NCI-H82 (cell line): ENCODE measurements around the gene GAGE12G.
"Not testable (repeated sequence)": the region's sequence is repeated elsewhere in the genome, so short reads cannot be mapped to it uniquely, and the experiment has no call there.

Experiments
- DNase-seq: peaks from one replicate; lab custom pipeline; 2025; lab: John Stamatoyannopoulos, UW

The GAGE12G gene, protein sequence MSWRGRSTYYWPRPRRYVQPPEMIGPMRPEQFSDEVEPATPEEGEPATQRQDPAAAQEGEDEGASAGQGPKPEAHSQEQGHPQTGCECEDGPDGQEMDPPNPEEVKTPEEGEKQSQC

DNA sequence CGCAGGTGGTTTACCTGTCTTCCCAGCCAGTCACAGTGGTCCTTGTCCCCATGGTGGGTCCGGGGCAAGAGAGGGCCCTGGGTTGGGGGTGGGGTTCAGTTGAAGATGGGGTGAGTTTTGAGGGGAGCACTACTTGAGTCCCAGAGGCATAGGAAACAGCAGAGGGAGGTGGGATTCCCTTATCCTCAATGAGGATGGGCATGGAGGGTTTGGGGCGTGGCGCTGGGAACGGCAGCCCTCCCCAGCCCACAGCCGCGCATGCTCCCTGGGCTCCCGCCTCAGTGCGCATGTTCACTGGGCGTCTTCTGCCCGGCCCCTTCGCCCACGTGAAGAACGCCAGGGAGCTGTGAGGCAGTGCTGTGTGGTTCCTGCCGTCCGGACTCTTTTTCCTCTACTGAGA, at the start of gene GAGE12G:
Gene GAGE12G (plus strand): TSS at position 301 of the 400 bp plus-strand sequence. CDS start 1,155 bp downstream, outside the sequence.
- DNase-seq: not testable (repeated sequence)

DNA sequence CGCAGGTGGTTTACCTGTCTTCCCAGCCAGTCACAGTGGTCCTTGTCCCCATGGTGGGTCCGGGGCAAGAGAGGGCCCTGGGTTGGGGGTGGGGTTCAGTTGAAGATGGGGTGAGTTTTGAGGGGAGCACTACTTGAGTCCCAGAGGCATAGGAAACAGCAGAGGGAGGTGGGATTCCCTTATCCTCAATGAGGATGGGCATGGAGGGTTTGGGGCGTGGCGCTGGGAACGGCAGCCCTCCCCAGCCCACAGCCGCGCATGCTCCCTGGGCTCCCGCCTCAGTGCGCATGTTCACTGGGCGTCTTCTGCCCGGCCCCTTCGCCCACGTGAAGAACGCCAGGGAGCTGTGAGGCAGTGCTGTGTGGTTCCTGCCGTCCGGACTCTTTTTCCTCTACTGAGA, 38.3 kb upstream of the GAGE12G start, which contains the start of gene GAGE12C:
Gene GAGE12C (plus strand): TSS at position 301 of the 400 bp plus-strand sequence. CDS start 1,155 bp downstream, outside the sequence.
- DNase-seq: not testable (repeated sequence)

DNA sequence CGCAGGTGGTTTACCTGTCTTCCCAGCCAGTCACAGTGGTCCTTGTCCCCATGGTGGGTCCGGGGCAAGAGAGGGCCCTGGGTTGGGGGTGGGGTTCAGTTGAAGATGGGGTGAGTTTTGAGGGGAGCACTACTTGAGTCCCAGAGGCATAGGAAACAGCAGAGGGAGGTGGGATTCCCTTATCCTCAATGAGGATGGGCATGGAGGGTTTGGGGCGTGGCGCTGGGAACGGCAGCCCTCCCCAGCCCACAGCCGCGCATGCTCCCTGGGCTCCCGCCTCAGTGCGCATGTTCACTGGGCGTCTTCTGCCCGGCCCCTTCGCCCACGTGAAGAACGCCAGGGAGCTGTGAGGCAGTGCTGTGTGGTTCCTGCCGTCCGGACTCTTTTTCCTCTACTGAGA, 28.8 kb upstream of the GAGE12G start, which contains the start of gene GAGE12D:
Gene GAGE12D (plus strand): TSS at position 301 of the 400 bp plus-strand sequence. CDS start 1,155 bp downstream, outside the sequence.
- not testable (repeated sequence) for DNase-seq

DNA sequence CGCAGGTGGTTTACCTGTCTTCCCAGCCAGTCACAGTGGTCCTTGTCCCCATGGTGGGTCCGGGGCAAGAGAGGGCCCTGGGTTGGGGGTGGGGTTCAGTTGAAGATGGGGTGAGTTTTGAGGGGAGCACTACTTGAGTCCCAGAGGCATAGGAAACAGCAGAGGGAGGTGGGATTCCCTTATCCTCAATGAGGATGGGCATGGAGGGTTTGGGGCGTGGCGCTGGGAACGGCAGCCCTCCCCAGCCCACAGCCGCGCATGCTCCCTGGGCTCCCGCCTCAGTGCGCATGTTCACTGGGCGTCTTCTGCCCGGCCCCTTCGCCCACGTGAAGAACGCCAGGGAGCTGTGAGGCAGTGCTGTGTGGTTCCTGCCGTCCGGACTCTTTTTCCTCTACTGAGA, 19.2 kb upstream of the GAGE12G start, which contains the start of gene GAGE12E:
Gene GAGE12E (plus strand): TSS at position 301 of the 400 bp plus-strand sequence. CDS start 1,155 bp downstream, outside the sequence.
- not testable (repeated sequence) for DNase-seq

DNA sequence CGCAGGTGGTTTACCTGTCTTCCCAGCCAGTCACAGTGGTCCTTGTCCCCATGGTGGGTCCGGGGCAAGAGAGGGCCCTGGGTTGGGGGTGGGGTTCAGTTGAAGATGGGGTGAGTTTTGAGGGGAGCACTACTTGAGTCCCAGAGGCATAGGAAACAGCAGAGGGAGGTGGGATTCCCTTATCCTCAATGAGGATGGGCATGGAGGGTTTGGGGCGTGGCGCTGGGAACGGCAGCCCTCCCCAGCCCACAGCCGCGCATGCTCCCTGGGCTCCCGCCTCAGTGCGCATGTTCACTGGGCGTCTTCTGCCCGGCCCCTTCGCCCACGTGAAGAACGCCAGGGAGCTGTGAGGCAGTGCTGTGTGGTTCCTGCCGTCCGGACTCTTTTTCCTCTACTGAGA, 9.7 kb upstream of the GAGE12G start, which contains the start of gene GAGE12F:
Gene GAGE12F (plus strand): TSS at position 301 of the 400 bp plus-strand sequence. CDS start 1,155 bp downstream, outside the sequence.
- DNase-seq: not testable (repeated sequence)

DNA sequence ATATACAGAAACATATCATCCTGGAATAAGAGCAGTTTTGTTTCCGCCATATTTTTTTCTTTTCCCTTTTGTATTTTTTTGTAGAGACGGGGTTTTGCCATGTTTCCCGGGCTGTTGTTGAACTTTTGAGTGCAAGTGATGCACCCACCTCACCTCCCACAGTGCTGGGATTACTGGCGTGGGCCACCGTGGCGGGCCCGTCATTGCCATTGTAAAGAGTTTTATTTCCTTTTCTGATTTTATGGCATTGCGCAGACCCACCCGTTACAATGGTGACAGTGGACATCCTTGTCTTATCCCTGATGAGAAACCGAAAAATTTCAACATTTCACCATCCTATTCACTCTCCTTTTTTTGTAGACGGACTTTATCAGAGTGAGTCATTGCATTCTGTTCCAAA, 1.5 kb upstream of the GAGE12G start:
- not testable (repeated sequence) for DNase-seq

DNA sequence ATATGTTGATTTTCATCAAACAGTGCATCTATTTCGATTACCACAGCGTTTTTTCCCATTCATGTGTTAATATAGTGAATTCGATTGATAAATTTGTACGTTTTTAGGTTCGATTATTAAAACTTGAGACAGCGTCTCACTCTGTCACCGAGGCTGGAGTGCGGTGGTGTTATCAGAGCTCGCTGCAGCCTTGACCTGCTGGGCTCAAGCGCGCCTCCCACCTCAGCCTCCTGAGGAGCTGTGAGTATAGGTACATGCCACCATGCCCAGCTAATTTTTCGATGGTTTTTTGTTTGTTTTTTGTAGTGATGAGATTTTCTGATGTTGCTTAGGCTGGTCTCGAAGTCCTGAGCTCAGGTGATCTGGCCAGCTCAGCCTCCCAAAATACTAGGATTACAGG, 1.0 kb upstream of the GAGE12G start:
- not testable (repeated sequence) for DNase-seq

DNA sequence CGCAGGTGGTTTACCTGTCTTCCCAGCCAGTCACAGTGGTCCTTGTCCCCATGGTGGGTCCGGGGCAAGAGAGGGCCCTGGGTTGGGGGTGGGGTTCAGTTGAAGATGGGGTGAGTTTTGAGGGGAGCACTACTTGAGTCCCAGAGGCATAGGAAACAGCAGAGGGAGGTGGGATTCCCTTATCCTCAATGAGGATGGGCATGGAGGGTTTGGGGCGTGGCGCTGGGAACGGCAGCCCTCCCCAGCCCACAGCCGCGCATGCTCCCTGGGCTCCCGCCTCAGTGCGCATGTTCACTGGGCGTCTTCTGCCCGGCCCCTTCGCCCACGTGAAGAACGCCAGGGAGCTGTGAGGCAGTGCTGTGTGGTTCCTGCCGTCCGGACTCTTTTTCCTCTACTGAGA, 9.4 kb downstream of the GAGE12G start, which contains the start of gene GAGE12H:
Gene GAGE12H (plus strand): TSS at position 301 of the 400 bp plus-strand sequence. CDS start 1,155 bp downstream, outside the sequence.
- not testable (repeated sequence) for DNase-seq

DNA sequence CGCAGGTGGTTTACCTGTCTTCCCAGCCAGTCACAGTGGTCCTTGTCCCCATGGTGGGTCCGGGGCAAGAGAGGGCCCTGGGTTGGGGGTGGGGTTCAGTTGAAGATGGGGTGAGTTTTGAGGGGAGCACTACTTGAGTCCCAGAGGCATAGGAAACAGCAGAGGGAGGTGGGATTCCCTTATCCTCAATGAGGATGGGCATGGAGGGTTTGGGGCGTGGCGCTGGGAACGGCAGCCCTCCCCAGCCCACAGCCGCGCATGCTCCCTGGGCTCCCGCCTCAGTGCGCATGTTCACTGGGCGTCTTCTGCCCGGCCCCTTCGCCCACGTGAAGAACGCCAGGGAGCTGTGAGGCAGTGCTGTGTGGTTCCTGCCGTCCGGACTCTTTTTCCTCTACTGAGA, 19.0 kb downstream of the GAGE12G start, which contains the start of gene GAGE2A:
Gene GAGE2A (plus strand): TSS at position 301 of the 400 bp plus-strand sequence. CDS start 1,155 bp downstream, outside the sequence.
- not testable (repeated sequence) for DNase-seq

DNA sequence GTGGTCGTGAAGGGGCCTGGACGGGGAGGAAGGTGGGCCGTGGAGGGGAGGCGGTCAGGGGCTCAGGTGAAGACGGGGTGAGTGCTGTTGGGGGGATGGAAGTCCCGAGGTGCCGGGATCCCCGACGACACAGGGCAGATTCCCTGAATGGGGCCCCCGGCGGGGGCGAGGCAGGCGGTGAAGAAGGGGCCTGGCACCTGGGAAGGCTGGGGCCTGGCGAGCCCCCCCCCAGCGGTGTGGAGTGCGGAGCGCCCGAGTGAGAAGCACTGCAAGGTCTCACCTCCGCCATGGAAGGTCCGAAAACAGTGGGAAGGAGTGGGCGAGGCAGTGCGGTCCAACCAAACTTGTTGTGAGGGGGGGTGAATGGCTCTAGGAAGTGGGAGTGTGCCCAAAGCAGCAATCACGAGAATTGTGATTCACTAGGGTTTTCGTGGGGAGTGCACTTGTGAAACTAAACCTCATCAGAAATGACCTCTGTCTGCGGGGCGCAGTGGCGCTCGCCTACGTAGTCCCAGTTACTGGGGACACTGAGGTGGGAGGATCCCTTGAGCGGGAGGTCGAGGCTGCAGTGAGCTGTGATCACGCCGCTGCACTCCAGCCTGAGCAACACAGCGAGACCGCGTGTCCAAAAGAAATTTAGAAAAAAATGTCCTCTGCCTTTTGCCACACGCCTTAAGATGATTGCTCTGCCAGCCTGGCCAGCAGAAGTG, 19.7 kb downstream of the GAGE12G start:
- DNase-seq: not testable (repeated sequence)

DNA sequence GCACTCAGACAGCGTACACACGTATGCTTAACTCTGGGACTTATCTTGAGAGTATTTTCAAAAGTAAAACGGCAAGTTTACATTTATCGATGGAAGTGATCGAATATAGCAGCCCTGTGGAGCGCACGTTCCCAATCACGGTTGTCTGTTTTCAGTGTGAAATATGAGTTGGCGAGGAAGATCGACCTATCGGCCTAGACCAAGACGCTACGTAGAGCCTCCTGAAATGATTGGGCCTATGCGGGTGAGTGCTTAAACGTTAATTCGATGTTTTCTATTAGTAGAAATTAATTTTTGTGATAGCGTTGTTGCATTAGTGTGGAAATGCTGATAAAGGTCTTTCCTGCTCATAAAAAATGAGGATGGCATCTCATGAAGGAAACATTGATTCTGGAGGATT, 20.3 kb downstream of the GAGE12G start:
- not testable (repeated sequence) for DNase-seq

DNA sequence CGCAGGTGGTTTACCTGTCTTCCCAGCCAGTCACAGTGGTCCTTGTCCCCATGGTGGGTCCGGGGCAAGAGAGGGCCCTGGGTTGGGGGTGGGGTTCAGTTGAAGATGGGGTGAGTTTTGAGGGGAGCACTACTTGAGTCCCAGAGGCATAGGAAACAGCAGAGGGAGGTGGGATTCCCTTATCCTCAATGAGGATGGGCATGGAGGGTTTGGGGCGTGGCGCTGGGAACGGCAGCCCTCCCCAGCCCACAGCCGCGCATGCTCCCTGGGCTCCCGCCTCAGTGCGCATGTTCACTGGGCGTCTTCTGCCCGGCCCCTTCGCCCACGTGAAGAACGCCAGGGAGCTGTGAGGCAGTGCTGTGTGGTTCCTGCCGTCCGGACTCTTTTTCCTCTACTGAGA, 28.5 kb downstream of the GAGE12G start, which contains the start of gene GAGE1:
Gene GAGE1 (plus strand): TSS at position 301 of the 400 bp plus-strand sequence. CDS start 1,155 bp downstream, outside the sequence.
- DNase-seq: not testable (repeated sequence)

DNA sequence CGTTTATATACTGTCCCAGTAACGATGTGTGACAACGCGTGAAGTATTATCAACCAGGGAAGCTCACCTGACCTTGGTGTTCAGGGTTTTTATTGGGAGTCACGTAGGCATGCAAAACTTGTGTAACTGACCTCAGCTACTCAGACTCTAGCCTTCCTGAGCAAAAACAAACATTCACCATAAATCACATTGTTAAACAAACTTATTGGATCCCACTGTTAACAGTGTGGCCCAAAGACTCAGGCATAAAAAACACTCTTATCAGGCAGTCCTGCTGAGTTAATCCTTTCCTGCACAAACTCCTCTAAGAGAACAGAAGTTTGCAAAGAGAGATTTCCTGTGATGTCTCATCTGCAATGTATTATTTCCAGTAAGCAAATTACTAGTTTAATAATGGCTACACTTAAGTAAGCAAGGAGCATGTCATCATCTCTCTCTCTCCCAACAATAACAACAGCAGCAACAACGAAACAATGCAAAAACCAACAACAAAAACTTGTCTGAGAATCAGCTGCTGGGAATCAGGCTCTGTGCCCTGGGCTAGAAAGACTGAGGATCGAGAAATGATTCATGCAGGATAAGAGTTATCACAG, 40.6 kb downstream of the GAGE12G start:
- no peak for DNase-seq

DNA sequence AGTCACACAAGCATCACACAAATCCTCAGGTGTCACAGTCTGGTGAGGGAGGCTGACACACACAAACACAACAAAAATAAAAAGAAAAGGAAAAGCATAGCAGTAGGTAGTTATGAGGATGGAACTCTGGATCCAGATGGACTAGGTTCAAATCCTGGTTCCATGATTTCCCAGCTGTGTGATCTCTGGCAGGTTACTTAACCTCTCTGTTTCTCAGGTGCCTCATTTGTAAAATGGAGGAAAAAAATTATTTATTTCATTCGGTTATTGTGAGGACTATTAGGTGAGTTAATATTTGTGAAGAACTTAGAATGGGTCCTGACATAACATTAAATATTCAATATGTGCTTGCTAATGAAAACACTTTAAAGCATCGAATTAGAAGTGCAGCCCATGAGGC, 48.4 kb downstream of the GAGE12G start:
- DNase-seq: no peak
